HEK293 (cell line): ENCODE results near the gene C2.

ENCODE experiments used
- CTCF ChIA-PET: fragments of 350-600 bp; formaldehyde crosslinking; extraction: SDS; loops from one replicate; lab custom pipeline; 2021; ENCODE audit warnings: antibody characterized with exemption; lab: Yijun Ruan, JAX
- POLR2A ChIA-PET: fragments of 300-600 bp; formaldehyde crosslinking; extraction: SDS; loops from one replicate; lab custom pipeline; 2020; ENCODE audit warnings: antibody characterized with exemption, inconsistent platforms; lab: Yijun Ruan, JAX
- H3K27ac ChIP-seq: fragments of 200-500 bp; sonication (Bioruptor generic); 2 replicates; pipeline ENCODE4 v1.5.1; 2014; ENCODE audit warnings: low read depth, low read length, control low read depth, inconsistent platforms; ENCODE audit errors: extremely low read depth
- H3K36me3 ChIP-seq, 2 experiments: fragments of 200-500 bp in 1 of 2; sonication (Bioruptor generic) in 1 of 2; 1 replicate in 1 of 2; 2 replicates in 1 of 2; pipeline ENCODE4 v1.5.1; 2014 to 2017; ENCODE audit warnings: inconsistent platforms in 2 of 2, low read length in 2 of 2; ENCODE audit not compliant: control insufficient read depth in 2 of 2, insufficient read depth in 1 of 2
- H3K4me1 ChIP-seq: fragments of 200-500 bp; sonication (Bioruptor generic); 2 replicates; pipeline ENCODE4 v1.5.1; 2014; ENCODE audit warnings: mild to moderate bottlenecking, low read length, inconsistent platforms; ENCODE audit not compliant: control insufficient read depth, insufficient read depth
- H3K4me3 ChIP-seq: 2 replicates; pipeline ENCODE4 v1.5.1; 2011; ENCODE audit warnings: low read depth, mild to moderate bottlenecking, control low read depth, low read length, moderate library complexity
- H3K9me3 ChIP-seq: fragments of 200-500 bp; sonication (Bioruptor generic); 2 replicates; pipeline ENCODE4 v1.5.1; 2014; ENCODE audit warnings: low read depth, low read length, inconsistent platforms; ENCODE audit not compliant: control insufficient read depth, insufficient read depth
- GLIS1 ChIP-seq: fragments of 450-650 bp; formaldehyde crosslinking; IDR thresholded peaks from 2 replicates; pipeline ENCODE4 v1.5.1; 2016; ENCODE audit warnings: missing biosample characterization, missing genetic modification characterization
- GLIS2 ChIP-seq: fragments of 450-650 bp; formaldehyde crosslinking; IDR thresholded peaks from 2 replicates; pipeline ENCODE4 v1.5.1; 2016; ENCODE audit warnings: missing biosample characterization, missing genetic modification characterization
- HOXC10 ChIP-seq: sonication (generic); formaldehyde crosslinking; IDR thresholded peaks from 2 replicates; pipeline ENCODE4 v1.8.1; 2023; ENCODE audit warnings: mild to moderate bottlenecking, missing genetic modification reagents
- MEIS1 ChIP-seq: sonication (generic); formaldehyde crosslinking; IDR thresholded peaks from 2 replicates; pipeline ENCODE4 v1.8.1; 2022; ENCODE audit warnings: missing genetic modification reagents, mild to moderate bottlenecking, borderline replicate concordance
- PATZ1 ChIP-seq: fragments of 450-650 bp; formaldehyde crosslinking; IDR thresholded peaks from 2 replicates; pipeline ENCODE4 v1.5.1; 2016; ENCODE audit warnings: missing biosample characterization, missing genetic modification characterization
- SP3 ChIP-seq: fragments of 450-650 bp; formaldehyde crosslinking; IDR thresholded peaks from 2 replicates; pipeline ENCODE4 v1.5.1; 2016; ENCODE audit warnings: missing biosample characterization, missing genetic modification characterization
- WT1 ChIP-seq: fragments of 450-650 bp; formaldehyde crosslinking; IDR thresholded peaks from 2 replicates; pipeline ENCODE4 v1.5.1; 2016; ENCODE audit warnings: missing biosample characterization, missing genetic modification characterization
- YY1 ChIP-seq: fragments of 450-650 bp; formaldehyde crosslinking; IDR thresholded peaks from 2 replicates; pipeline ENCODE4 v1.5.1; 2018; ENCODE audit warnings: missing biosample characterization, missing genetic modification characterization
- ZBTB20 ChIP-seq: fragments of 450-650 bp; formaldehyde crosslinking; IDR thresholded peaks from 2 replicates; pipeline ENCODE4 v1.5.1; 2016; ENCODE audit warnings: missing biosample characterization, missing genetic modification characterization
- ZFHX2 ChIP-seq: fragments of 450-650 bp; formaldehyde crosslinking; conservative IDR thresholded peaks from 2 replicates; pipeline ENCODE4 v1.5.1; 2016; ENCODE audit warnings: missing biosample characterization, missing genetic modification characterization
- ZIC2 ChIP-seq: fragments of 450-650 bp; formaldehyde crosslinking; IDR thresholded peaks from 2 replicates; pipeline ENCODE4 v1.5.1; 2016; ENCODE audit warnings: missing biosample characterization, missing genetic modification characterization
- ZNF10 ChIP-seq: fragments of 450-650 bp; formaldehyde crosslinking; IDR thresholded peaks from 2 replicates; pipeline ENCODE4 v1.5.1; 2017; ENCODE audit warnings: missing biosample characterization, missing genetic modification characterization
- ZNF132 ChIP-seq: fragments of 450-650 bp; formaldehyde crosslinking; IDR thresholded peaks from 2 replicates; pipeline ENCODE4 v1.5.1; 2017; ENCODE audit warnings: missing biosample characterization, missing genetic modification characterization, borderline replicate concordance
- ZNF223 ChIP-seq: fragments of 450-650 bp; formaldehyde crosslinking; IDR thresholded peaks from 2 replicates; pipeline ENCODE4 v1.5.1; 2016; ENCODE audit warnings: missing biosample characterization, missing genetic modification characterization
- ZNF335 ChIP-seq: fragments of 450-650 bp; formaldehyde crosslinking; conservative IDR thresholded peaks from 2 replicates; pipeline ENCODE4 v1.5.1; 2016; ENCODE audit warnings: missing biosample characterization, missing genetic modification characterization
- ZNF341 ChIP-seq: fragments of 450-650 bp; formaldehyde crosslinking; IDR thresholded peaks from 2 replicates; pipeline ENCODE4; 2016; ENCODE audit warnings: low read depth, missing biosample characterization, missing genetic modification characterization
- ZNF416 ChIP-seq: fragments of 450-650 bp; formaldehyde crosslinking; IDR thresholded peaks from 2 replicates; pipeline ENCODE4 v1.5.1; 2016; ENCODE audit warnings: missing biosample characterization, missing genetic modification characterization
- ZNF449 ChIP-seq: fragments of 450-650 bp; formaldehyde crosslinking; IDR thresholded peaks from 2 replicates; pipeline ENCODE4 v1.5.1; 2017; ENCODE audit warnings: missing biosample characterization, mild to moderate bottlenecking, missing genetic modification characterization, moderate library complexity
- ZNF518A ChIP-seq: fragments of 450-650 bp; formaldehyde crosslinking; conservative IDR thresholded peaks from 2 replicates; pipeline ENCODE4 v1.5.1; 2016; ENCODE audit warnings: low read depth, missing biosample characterization, missing genetic modification characterization
- ZNF600 ChIP-seq: fragments of 450-650 bp; formaldehyde crosslinking; IDR thresholded peaks from 2 replicates; pipeline ENCODE4 v1.5.1; 2016; ENCODE audit warnings: missing biosample characterization, missing genetic modification characterization
- ZNF629 ChIP-seq: fragments of 450-650 bp; formaldehyde crosslinking; IDR thresholded peaks from 2 replicates; pipeline ENCODE4 v1.5.1; 2017; ENCODE audit warnings: missing biosample characterization, missing genetic modification characterization
- ZNF76 ChIP-seq: fragments of 450-650 bp; formaldehyde crosslinking; IDR thresholded peaks from 2 replicates; pipeline ENCODE4; 2016; ENCODE audit warnings: low read depth, missing biosample characterization, missing genetic modification characterization, borderline replicate concordance

C2 gene

DNA sequence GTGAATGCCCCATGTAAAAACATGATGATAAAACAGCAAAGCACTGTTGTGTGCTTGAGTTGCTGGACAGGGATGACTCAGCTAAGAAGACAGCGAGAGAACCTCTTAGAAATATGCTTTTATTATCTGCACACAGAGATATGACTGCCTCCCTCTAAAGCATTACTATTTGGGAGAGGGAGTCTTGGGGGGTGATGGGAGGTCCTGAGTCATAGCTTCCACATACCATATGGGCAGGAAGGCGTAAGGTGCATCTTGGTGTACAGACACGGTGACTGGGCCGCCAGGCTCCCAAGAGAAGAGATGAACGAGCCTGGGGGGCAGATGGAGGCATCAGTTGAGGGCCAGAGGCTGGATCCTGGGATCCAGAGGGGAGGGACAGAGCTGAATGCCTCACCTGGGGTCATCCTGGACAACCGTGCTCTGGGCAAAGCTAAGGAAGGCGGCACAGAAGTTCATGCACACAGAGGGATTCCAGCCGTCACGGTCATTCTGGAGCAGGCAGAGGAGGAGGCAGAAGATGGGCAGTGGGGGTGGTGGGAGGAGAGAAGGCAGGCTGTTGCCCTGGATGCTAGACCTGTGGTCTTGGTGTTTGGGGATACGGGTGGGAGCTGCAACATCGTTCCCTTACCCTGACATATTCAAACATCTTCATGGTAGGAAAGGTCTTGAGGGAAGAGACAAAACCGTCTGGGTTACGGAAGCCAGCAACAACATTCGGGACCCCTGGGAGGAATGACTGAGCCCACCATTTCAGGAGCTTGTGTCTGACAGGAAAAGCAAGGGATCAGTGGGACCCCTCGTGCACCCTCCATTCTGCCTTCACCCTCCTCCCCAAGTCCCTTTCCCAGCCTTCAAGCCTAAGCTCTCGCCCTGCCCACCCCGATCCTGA lies 42.4 kb downstream of the C2 start:
- H3K4me1 ChIP-seq: peaks cover 5% of the 10 kb centered on the region
- peaks cover 13 to 64% of the 10 kb centered on the region in 2 experiments; a peak in 2 of 3 replicates for H3K36me3 ChIP-seq
- TF ChIP-seq GLIS1 (tag by site-specific recombination) (peak; percentile 35), ZNF600 (tag by site-specific recombination) (peak; percentile 46; the same call in 1 of the 2 replicates), ZNF518A (tag by site-specific recombination) (no peak), GLIS2 (tag by site-specific recombination) (peak; percentile 39; the same call in 1 of the 2 replicates), ZNF10 (tag by site-specific recombination) (0 out of 2 replicates have a peak, but pooled peaks have one; percentile 22), ZFHX2 (peak; percentile 24; the same call in 1 of the 2 replicates), MEIS1 (CRISPR knock-in tag) (no peak)
- CTCF ChIA-PET: interaction anchor here (0.6 to 2.0 kb wide), 5 partner anchors 12 to 1290 kb away, joined by 3 to 7 read pairs (median 5); no protein-coding TSS in a partner anchor
- POLR2A ChIA-PET: interaction anchor here (0.6 to 4.6 kb wide), 8 partner anchors 8 to 305 kb away, joined by 3 to 64 read pairs (median 6); partner anchors contain the start of genes EHMT2, GPANK1, HSPA1B and NELFE
- H3K27ac ChIP-seq: no peak overlapping the region; the same call in none of the 2 replicates
- no peaks in the 10 kb centered on the region for H3K9me3 ChIP-seq
- no peak overlapping the region; the same call in 1 of the 2 replicates for H3K4me3 ChIP-seq

GRCh38 chr6:31970604-31971271 lies 43.2 kb downstream of the C2 start:
- Histone ChIP-seq H3K4me3 (peak overlapping the region; percentile 83), H3K36me3 (peaks cover 8 to 57% of the 10 kb centered on the region in 2 experiments; a peak in 2 of 3 replicates), H3K27ac (peak overlapping the region; percentile 74), H3K9me3 (no peaks in the 10 kb centered on the region), H3K4me1 (peaks cover 5% of the 10 kb centered on the region)
- POLR2A ChIA-PET: interaction anchor here (0.6 to 4.6 kb wide), 12 partner anchors 9 to 310 kb away, joined by 3 to 64 read pairs (median 6); partner anchors contain the start of genes C6orf47, CLIC1, EHMT2 and GPANK1
- CTCF ChIA-PET: interaction anchor here (0.7 to 2.1 kb wide), 4 partner anchors 10 to 180 kb away, joined by 3 to 10 read pairs (median 4); partner anchors contain the start of genes NELFE and SKIC2
- TF ChIP-seq ZIC2 (tag by site-specific recombination): 0 out of 2 replicates have a peak, but pooled peaks have one; percentile 33
- TF ChIP-seq ZNF223 (tag by site-specific recombination): no peak
- peak; percentile 12; the same call in 1 of the 2 replicates for TF ChIP-seq ZBTB20 (tag by site-specific recombination)
- no peak for TF ChIP-seq ZNF335 (tag by site-specific recombination)
- peak; percentile 91 for TF ChIP-seq ZNF629 (tag by site-specific recombination)
- TF ChIP-seq ZNF132 (tag by site-specific recombination): no peak
- no peak for TF ChIP-seq YY1
- TF ChIP-seq ZNF76 (tag by site-specific recombination): no peak
- no peak for TF ChIP-seq ZNF449 (tag by site-specific recombination)
- TF ChIP-seq ZNF416 (tag by site-specific recombination): no peak
- TF ChIP-seq WT1 (tag by site-specific recombination): 0 out of 2 replicates have a peak, but pooled peaks have one; percentile 17
- no peak for TF ChIP-seq SP3 (tag by site-specific recombination)
- peak; percentile 35; the same call in 1 of the 2 replicates for TF ChIP-seq PATZ1 (tag by site-specific recombination)
- TF ChIP-seq GLIS2 (tag by site-specific recombination): peak; percentile 54
- TF ChIP-seq HOXC10 (CRISPR knock-in tag): no peak; the same call in 1 of the 2 replicates
- 0 out of 2 replicates have a peak, but pooled peaks have one; percentile 11 for TF ChIP-seq ZNF341 (tag by site-specific recombination)
